ENCODE measurements around the gene NTF4. TPM values are rescaled to one million over a fixed set of nuclear protein-coding genes. Genes with fewer than 3 reads are reported as not detected.

The NTF4 gene
- total RNA-seq, 1 donor from 2014 or later = 3.8 TPM

DNA sequence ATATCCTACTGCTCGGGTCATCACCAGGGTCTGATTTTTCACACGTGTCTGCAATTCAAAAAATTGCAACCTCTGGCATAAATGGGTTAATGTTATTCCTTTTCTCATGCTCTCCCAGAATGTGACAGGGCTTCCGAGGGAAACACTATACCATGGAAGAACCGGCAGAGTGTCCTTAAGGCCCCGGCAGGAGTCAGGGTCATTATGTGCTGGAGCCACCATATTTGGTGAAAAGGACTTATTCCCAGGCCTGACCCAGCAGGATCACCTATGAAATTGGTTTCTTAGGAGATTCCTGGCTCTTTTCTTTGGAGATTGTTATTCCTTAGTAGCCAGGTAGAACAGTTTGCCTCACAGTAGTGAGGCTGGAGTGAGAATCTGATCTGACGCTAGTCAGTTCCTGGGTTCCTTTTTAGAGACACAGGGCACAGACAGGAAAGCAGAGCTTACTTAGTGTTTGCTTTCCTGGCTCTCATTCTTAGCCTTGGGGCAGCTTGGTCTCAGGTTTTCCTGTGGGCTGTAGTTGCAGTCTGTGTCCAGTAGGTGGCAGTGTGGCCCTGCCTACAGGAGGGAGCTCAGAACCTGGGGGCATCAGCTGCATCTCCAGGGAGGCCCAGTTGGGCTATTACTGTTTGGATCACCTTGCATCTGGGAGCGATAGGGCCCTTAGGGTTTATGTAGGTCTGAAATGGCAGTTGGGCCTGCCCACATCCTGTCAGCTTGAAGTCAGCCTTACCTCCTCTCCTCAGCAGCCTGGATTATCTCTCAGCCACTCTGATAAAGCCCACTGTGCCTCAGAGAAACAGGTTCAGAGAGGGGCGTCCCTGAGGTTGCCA is 33.1 kb upstream of the NTF4 start:
- TF ChIP-seq, protein P1, sequence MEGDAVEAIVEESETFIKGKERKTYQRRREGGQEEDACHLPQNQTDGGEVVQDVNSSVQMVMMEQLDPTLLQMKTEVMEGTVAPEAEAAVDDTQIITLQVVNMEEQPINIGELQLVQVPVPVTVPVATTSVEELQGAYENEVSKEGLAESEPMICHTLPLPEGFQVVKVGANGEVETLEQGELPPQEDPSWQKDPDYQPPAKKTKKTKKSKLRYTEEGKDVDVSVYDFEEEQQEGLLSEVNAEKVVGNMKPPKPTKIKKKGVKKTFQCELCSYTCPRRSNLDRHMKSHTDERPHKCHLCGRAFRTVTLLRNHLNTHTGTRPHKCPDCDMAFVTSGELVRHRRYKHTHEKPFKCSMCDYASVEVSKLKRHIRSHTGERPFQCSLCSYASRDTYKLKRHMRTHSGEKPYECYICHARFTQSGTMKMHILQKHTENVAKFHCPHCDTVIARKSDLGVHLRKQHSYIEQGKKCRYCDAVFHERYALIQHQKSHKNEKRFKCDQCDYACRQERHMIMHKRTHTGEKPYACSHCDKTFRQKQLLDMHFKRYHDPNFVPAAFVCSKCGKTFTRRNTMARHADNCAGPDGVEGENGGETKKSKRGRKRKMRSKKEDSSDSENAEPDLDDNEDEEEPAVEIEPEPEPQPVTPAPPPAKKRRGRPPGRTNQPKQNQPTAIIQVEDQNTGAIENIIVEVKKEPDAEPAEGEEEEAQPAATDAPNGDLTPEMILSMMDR (IDR thresholded peaks at IDR 0.05) = peak; percentile 99
- TF ChIP-seq EZH2 (IDR thresholded peaks at IDR 0.05) = no peak
- TF ChIP-seq EZH2phosphoT487 (IDR thresholded peaks at IDR 0.05) = no peak
- Mint-ChIP-seq H3K9me3 (no peaks in the 10 kb centered on the region), H3K27ac (no peak overlapping the region), H3K4me1 (peaks cover 3% of the 10 kb centered on the region), H3K36me3 (peaks cover 34% of the 10 kb centered on the region), H3K27me3 (ENCODE audit: insufficient read depth, low read depth) (no peaks in the 10 kb centered on the region), H3K4me3 (no peak overlapping the region)
- Histone ChIP-seq H3K4me1 (no peaks in the 10 kb centered on the region), H3K9ac (no peak overlapping the region), H3K27ac (peak overlapping the region; percentile 66), H3K27me3 (no peaks in the 10 kb centered on the region), H3F3A (ENCODE audit: low read depth) (peaks cover 66% of the 10 kb centered on the region), H2AFZ (replicated peaks) (no peak overlapping the region), H3K4me3 (no peak overlapping the region), H3K36me3 (peaks cover 23% of the 10 kb centered on the region), H3K79me2 (ENCODE audit: low read depth) (peaks cover 73% of the 10 kb centered on the region), H3K9me3 (ENCODE audit: low read depth) (no peaks in the 10 kb centered on the region), H3K4me2 (no peak overlapping the region), H4K20me1 (ENCODE audit: low read depth) (peaks cover 91% of the 10 kb centered on the region)
- DNase-seq (ENCODE audit: low spot score) = peak; percentile 78

DNA sequence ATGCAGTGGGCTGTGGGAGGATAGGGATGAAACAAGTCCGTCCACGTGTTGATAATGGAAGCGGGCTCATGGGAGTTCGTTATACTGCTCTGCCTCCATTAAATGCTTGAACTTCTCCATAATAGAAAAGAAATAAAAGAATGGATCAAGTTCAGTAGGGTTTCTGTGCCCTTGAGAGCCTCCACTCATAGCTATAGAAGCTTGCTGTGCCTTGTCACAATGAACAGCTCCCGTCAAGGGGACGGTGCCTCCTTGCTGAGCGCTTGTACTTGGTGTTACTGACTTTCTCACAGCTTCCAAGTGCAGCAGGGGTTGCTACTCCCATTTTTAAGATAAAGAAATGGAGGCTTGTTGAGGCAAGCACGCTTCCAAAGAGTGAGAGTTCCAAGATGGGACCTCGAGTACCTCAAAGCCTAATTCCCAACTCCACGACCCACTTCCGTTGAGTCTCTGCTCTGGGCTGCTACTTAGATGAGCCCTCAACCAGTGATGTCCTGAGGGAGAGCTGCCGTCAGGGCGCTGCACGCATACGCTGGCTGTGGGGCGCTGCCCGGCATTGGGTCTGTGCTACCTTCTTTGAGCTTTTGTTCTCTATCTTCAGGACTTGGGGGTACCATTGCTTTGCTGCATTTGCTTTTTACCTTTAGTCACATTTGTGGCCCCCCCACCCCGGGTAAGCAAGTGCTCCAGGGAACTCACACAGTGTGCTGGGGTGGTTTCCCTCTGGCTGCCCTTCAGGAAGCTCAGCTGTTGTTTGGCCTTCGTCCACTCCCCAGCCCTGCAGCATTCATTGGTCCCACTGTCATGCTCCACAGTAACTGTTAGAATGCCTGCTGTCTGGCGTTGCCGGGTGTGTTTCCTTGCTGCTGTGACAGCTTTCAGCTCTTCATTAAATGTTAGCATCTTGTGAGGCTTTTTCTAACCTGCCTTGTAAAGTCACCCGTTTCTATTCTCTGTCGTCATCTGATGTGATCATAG is 30.2 kb upstream of the NTF4 start:
- Mint-ChIP-seq H3K36me3 (peaks cover 29% of the 10 kb centered on the region), H3K27ac (no peak overlapping the region), H3K4me1 (no peaks in the 10 kb centered on the region)

DNA sequence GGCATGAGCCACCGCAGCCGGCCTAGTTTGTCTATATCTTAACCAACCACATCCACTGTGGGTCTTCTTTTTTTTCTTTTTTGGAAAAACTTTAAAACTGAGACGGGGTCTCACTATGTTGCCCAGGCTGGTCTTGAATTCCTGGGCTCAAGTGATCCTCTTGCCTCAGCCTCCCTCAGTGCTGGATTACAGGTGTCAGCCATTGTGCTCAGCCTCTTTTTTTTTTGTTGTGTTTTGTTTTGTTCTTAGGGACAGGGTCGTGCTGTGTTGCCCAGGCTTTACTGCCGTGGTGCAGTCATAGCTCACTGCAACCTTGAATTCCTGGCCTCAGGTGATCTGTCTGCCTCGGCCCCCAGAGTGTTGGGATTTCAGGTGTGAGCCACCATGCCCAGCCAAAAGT is 28.1 kb upstream of the NTF4 start:
- Histone ChIP-seq H4K20me1 (ENCODE audit: low read depth) (peaks cover 99% of the 10 kb centered on the region), H3K27ac (no peak overlapping the region), H3K9me3 (ENCODE audit: low read depth) (no peaks in the 10 kb centered on the region), H3K36me3 (peaks cover 15% of the 10 kb centered on the region), H3K4me1 (no peaks in the 10 kb centered on the region), H3K4me3 (no peak overlapping the region), H3K4me2 (no peak overlapping the region), H3K79me2 (ENCODE audit: low read depth) (peaks cover 88% of the 10 kb centered on the region), H3F3A (ENCODE audit: low read depth) (peaks cover 55% of the 10 kb centered on the region), H3K9ac (no peak overlapping the region), H2AFZ (replicated peaks) (no peak overlapping the region), H3K27me3 (no peaks in the 10 kb centered on the region)
- Mint-ChIP-seq H3K4me1 (no peaks in the 10 kb centered on the region), H3K36me3 (peaks cover 24% of the 10 kb centered on the region), H3K4me3 (peak overlapping the region; percentile 21), H3K9me3 (no peaks in the 10 kb centered on the region), H3K27ac (no peak overlapping the region), H3K27me3 (ENCODE audit: insufficient read depth, low read depth) (no peaks in the 10 kb centered on the region)
- TF ChIP-seq, protein P1 (IDR thresholded peaks at IDR 0.05) = no peak
- TF ChIP-seq EZH2 (IDR thresholded peaks at IDR 0.05) (no peak), EZH2phosphoT487 (IDR thresholded peaks at IDR 0.05) (no peak)
- no peak for DNase-seq (ENCODE audit: low spot score)

More for the DNA sequence above, 30.2 kb upstream of the NTF4 start:
- H2AFZ ChIP-seq (replicated peaks) = no peak overlapping the region
- H3K9me3 Mint-ChIP-seq = no peaks in the 10 kb centered on the region
- no peak overlapping the region for H3K4me3 ChIP-seq
- H3K4me2 ChIP-seq = no peak overlapping the region
- peaks cover 63% of the 10 kb centered on the region for H3F3A ChIP-seq (ENCODE audit: low read depth)
- no peaks in the 10 kb centered on the region for H3K9me3 ChIP-seq (ENCODE audit: low read depth)
- no peak for DNase-seq (ENCODE audit: low spot score)
- H4K20me1 ChIP-seq (ENCODE audit: low read depth) = peaks cover 100% of the 10 kb centered on the region
- peaks cover 30% of the 10 kb centered on the region for H3K36me3 ChIP-seq
- no peaks in the 10 kb centered on the region for H3K27me3 ChIP-seq
- no peak overlapping the region for H3K27ac ChIP-seq
- no peak overlapping the region for H3K4me3 Mint-ChIP-seq
- no peaks in the 10 kb centered on the region for H3K27me3 Mint-ChIP-seq (ENCODE audit: insufficient read depth, low read depth)
- TF ChIP-seq, protein P1 (IDR thresholded peaks at IDR 0.05) = no peak
- no peak for TF ChIP-seq EZH2phosphoT487 (IDR thresholded peaks at IDR 0.05)
- no peak for TF ChIP-seq EZH2 (IDR thresholded peaks at IDR 0.05)
- H3K79me2 ChIP-seq (ENCODE audit: low read depth) = peaks cover 87% of the 10 kb centered on the region
- H3K4me1 ChIP-seq = no peaks in the 10 kb centered on the region
- no peak overlapping the region for H3K9ac ChIP-seq

All from neural progenitor cell (in vitro differentiated cells).